Osteocyte (in vitro differentiated cells): ENCODE results near the gene PDGFC. TPM values are rescaled to one million over a fixed set of nuclear protein-coding genes. Genes with fewer than 3 reads are reported as not detected.

Source experiments
- DNase-seq: peaks from one replicate; pipeline ENCODE4 v3.0.0; 2021; ENCODE audit warnings: mixed read lengths; ENCODE audit not compliant: unreplicated experiment; ENCODE audit errors: extremely low spot score
- H3K27ac Mint-ChIP-seq: one replicate; pipeline ENCODE4 v1.8.0; 2021; ENCODE audit warnings: mild to moderate bottlenecking, mixed read lengths; ENCODE audit not compliant: unreplicated experiment
- H3K27me3 Mint-ChIP-seq: one replicate; pipeline ENCODE4 v1.8.0; 2021; ENCODE audit warnings: mixed read lengths; ENCODE audit not compliant: unreplicated experiment
- H3K36me3 Mint-ChIP-seq: one replicate; pipeline ENCODE4 v1.8.0; 2021; ENCODE audit warnings: mixed read lengths; ENCODE audit not compliant: unreplicated experiment
- H3K4me1 Mint-ChIP-seq: one replicate; pipeline ENCODE4 v1.8.0; 2021; ENCODE audit warnings: mixed read lengths; ENCODE audit not compliant: unreplicated experiment
- H3K4me3 Mint-ChIP-seq: one replicate; pipeline ENCODE4 v1.8.0; 2021; ENCODE audit warnings: mild to moderate bottlenecking, moderate library complexity, mixed read lengths; ENCODE audit not compliant: unreplicated experiment
- H3K9me3 Mint-ChIP-seq: one replicate; pipeline ENCODE4 v1.8.0; 2021; ENCODE audit warnings: mixed read lengths; ENCODE audit not compliant: unreplicated experiment
- total RNA-seq: library from RNA; stranded (reverse); gene quantifications from 2 replicates; pipeline ENCODE4 v1.2.1, GENCODE V29; 2021
- TF ChIP-seq, protein P1 (sequence below): fragments of 200-600 bp; sonication (generic); IDR thresholded peaks from 2 replicates; pipeline ENCODE4 v1.5.0; 2021; ENCODE audit warnings: antibody characterized with exemption, mild to moderate bottlenecking, moderate library complexity

PDGFC gene
- total RNA-seq, 1 donor from 2014 or later: 25.4 TPM

DNA sequence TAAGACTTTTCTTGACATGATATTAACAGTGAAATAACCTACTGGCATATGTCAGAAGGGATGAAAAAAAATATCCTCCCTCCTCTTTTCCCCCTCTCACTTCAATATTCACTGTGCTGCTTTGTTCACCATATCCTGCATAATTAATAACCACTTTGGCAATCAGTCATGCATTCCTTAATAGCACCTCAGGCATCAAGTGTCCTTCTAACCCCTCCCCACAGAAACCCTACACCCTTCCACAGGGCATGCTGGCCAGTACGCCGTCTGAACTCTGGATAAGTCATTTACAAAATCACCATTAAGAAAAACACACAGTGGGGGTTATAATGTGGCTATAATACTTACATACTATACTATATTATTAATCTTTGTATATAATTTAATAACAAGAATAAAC lies 165.9 kb downstream of the PDGFC start:
- H3K36me3 Mint-ChIP-seq: peaks cover 7% of the 10 kb centered on the region
- no peak overlapping the region for H3K4me3 Mint-ChIP-seq
- DNase-seq: no peak
- H3K4me1 Mint-ChIP-seq: peaks cover 8% of the 10 kb centered on the region
- TF ChIP-seq, protein P1, sequence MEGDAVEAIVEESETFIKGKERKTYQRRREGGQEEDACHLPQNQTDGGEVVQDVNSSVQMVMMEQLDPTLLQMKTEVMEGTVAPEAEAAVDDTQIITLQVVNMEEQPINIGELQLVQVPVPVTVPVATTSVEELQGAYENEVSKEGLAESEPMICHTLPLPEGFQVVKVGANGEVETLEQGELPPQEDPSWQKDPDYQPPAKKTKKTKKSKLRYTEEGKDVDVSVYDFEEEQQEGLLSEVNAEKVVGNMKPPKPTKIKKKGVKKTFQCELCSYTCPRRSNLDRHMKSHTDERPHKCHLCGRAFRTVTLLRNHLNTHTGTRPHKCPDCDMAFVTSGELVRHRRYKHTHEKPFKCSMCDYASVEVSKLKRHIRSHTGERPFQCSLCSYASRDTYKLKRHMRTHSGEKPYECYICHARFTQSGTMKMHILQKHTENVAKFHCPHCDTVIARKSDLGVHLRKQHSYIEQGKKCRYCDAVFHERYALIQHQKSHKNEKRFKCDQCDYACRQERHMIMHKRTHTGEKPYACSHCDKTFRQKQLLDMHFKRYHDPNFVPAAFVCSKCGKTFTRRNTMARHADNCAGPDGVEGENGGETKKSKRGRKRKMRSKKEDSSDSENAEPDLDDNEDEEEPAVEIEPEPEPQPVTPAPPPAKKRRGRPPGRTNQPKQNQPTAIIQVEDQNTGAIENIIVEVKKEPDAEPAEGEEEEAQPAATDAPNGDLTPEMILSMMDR: no peak
- H3K9me3 Mint-ChIP-seq: no peaks in the 10 kb centered on the region
- H3K27me3 Mint-ChIP-seq: no peaks in the 10 kb centered on the region
- no peak overlapping the region for H3K27ac Mint-ChIP-seq

DNA sequence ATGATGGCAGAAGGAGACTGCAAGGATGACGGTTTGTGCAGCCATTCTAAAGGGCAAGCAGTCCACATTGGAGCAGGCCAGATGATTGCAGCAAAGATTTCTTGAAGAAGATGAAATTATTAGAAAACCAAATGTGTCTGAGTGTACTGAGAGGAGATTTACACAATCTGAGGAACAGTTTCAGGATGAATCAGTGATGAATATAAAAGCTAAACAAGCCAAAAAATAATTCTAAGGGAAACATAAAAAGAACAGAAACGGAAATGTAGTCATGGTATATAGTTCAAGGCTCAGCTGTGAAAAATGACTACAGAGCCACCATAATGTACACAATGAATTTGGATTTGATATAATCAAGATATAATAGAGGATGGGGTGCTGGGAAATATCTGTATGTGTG lies 168.5 kb downstream of the PDGFC start:
- Mint-ChIP-seq H3K4me3 (no peak overlapping the region), H3K27ac (no peak overlapping the region), H3K9me3 (no peaks in the 10 kb centered on the region), H3K36me3 (no peaks in the 10 kb centered on the region), H3K4me1 (peaks cover 27% of the 10 kb centered on the region), H3K27me3 (no peaks in the 10 kb centered on the region)
- TF ChIP-seq, protein P1: no peak
- no peak for DNase-seq

DNA sequence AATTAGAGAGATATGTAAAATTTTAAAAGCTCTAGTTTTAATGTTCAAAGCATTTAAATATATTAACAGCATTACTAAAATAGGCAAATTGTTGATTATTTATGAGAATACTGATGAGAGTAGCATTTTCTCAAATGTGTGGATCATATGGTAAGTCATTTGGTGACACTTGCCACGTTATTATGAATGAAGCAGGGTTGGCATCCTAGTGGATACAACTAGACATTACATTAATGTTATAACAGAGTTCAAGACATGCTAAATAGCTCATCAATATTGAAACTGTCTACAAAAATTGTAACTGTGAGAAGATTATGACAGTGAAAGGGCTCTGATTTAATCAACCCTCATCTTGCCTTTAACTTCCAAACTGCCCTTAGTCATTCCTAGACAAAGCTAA lies 171.1 kb downstream of the PDGFC start:
- H3K4me1 Mint-ChIP-seq: peaks cover 24% of the 10 kb centered on the region
- H3K36me3 Mint-ChIP-seq: no peaks in the 10 kb centered on the region
- DNase-seq: no peak
- no peaks in the 10 kb centered on the region for H3K27me3 Mint-ChIP-seq
- TF ChIP-seq, protein P1: no peak
- no peak overlapping the region for H3K27ac Mint-ChIP-seq
- no peaks in the 10 kb centered on the region for H3K9me3 Mint-ChIP-seq
- no peak overlapping the region for H3K4me3 Mint-ChIP-seq

DNA sequence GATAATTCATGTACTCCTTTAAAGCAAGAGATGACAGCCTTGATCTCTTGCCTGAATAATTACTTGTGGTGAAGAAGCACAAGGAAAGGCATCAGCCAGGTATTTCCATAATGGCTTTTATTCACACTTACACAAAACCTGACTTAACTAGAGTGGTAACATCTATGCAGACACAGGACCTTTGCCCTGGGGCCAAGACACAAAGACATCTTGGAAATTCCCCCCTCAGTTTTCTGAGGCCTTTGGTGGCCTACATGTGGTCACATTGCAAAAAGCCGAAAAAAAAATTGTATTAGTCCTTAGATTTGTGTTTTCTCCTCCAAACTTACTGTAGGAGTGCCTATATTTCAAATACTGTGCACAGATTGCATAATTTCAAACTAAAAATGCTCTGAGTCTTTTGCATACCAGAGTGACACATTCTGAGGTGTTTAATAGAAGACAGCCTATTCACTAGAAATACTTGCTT lies 172.4 kb downstream of the PDGFC start:
- DNase-seq: no peak
- Mint-ChIP-seq H3K4me3 (no peak overlapping the region), H3K27ac (peak overlapping the region; percentile 23), H3K36me3 (no peaks in the 10 kb centered on the region), H3K27me3 (no peaks in the 10 kb centered on the region), H3K9me3 (no peaks in the 10 kb centered on the region), H3K4me1 (peaks cover 24% of the 10 kb centered on the region)
- TF ChIP-seq, protein P1: no peak

DNA sequence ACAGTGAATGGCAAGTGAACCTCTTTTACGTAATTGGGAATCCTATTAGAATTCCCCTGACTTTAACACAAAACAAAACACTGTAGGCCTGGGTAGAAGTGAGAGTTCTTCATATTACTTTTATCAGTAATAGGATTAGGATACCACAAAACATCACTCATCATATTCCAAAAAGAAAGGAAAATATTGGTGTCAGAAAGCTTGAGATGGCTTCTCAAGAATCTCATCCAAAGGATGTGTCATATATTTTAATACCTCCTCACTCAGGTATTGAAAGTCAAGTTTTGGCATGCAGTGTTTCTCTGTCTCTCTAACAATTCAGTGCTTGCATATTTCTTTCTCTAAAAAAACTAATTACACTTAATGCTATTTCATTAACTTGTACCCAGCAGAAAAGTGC lies 173.2 kb downstream of the PDGFC start:
- no peaks in the 10 kb centered on the region for H3K36me3 Mint-ChIP-seq
- no peaks in the 10 kb centered on the region for H3K27me3 Mint-ChIP-seq
- H3K9me3 Mint-ChIP-seq: no peaks in the 10 kb centered on the region
- peaks cover 24% of the 10 kb centered on the region for H3K4me1 Mint-ChIP-seq
- no peak overlapping the region for H3K27ac Mint-ChIP-seq
- TF ChIP-seq, protein P1: no peak
- DNase-seq: no peak
- no peak overlapping the region for H3K4me3 Mint-ChIP-seq
